Psoas muscle (tissue), 8 donors: ENCODE data around the gene GALNT14. TPM values are rescaled to one million over a fixed set of nuclear protein-coding genes. Genes with fewer than 3 reads are reported as not detected.

Source experiments
- ATAC-seq, 4 donors: fragments of 200-7000 bp; cut with Tn5 transposase; one replicate each; pipeline ENCODE4 v1.9.1; 2020; ENCODE audit warnings: moderate library complexity in 3 of 4, mild to moderate bottlenecking in 2 of 4
- DNase-seq, 2 donors: peaks; one replicate each; pipeline ENCODE4 v3.0.0-alpha.2; 2020
- H3K27ac ChIP-seq: fragments of 200-600 bp; one replicate; pipeline ENCODE4 v1.8.0; 2022
- H3K27me3 ChIP-seq, 3 donors: fragments of 200-600 bp in 1 of 3; one replicate each; pipeline versions ENCODE4 v1.6.1 to v1.8.0; 2013 to 2022; ENCODE audit warnings: low read length in 2 of 3, mild to moderate bottlenecking in 2 of 3, moderate library complexity in 1 of 3; ENCODE audit not compliant: insufficient read depth in 3 of 3
- H3K36me3 ChIP-seq, 2 donors: fragments of 200-600 bp in 1 of 2; one replicate each; pipeline versions ENCODE4 v1.6.1 to v1.8.0; 2013 to 2022; ENCODE audit warnings: low read depth in 1 of 2, mild to moderate bottlenecking in 1 of 2, moderate library complexity in 1 of 2; ENCODE audit not compliant: insufficient read depth in 1 of 2
- H3K4me1 ChIP-seq: fragments of 200-600 bp; one replicate; pipeline ENCODE4 v1.8.0; 2022
- H3K4me3 ChIP-seq: fragments of 200-600 bp; one replicate; pipeline ENCODE4 v1.8.0; 2022; ENCODE audit warnings: mild to moderate bottlenecking
- H3K9me3 ChIP-seq: fragments of 200-600 bp; one replicate; pipeline ENCODE4 v1.8.0; 2022
- CTCF ChIP-seq: fragments of 200-600 bp; IDR thresholded peaks from one replicate; pipeline ENCODE4 v1.8.0; 2022; ENCODE audit warnings: antibody characterized with exemption
- WGBS, 3 donors: extraction: QIAGEN DNeasy Blood & Tissue Kit; methylation state at CpG; one replicate each; pipeline versions ENCODE4 v1.1.6 to v1.1.7; 2013; 5-methylcytosine and 5-hydroxymethylcytosine counted together
- intact Hi-C, 2 donors: fragments of 100-400 bp; cut with DNase I; formaldehyde crosslinking; loops; one replicate each; pipeline versions ENCODE4 v1.11.0 to v1.14.2; 2022
- polyA plus RNA-seq, 3 donors: library from polyadenylated mRNA; stranded (reverse); fragments of 200-250 nt; gene quantifications; one replicate each; pipeline ENCODE4 v1.2.3, GENCODE V29; 2013
- total RNA-seq, 4 donors: library from RNA; stranded (reverse); fragmentation: NEBNext Ultra II Directional in 2 of 4; extraction: Animal tissue kit (Norgen Biotek cat#: 25700) in 2 of 4; gene quantifications; one replicate each; pipeline versions ENCODE4 v1.2.1 to v1.2.4, GENCODE V29; 2021 to 2023
- donor health status: healthy with polysubstance abuse.
- donor health status: DM: no; HTN: no; CAD: no; lungs with moderate emphysema.
- donor health status: Bipolar disorder and iron deficiency.
- donor health status: healthy.
- donor health status: DM: yes; HTN: yes; CAD: no.
- donor health status: DM: no; HTN: no; CAD: no.
- donor health status: DM: no; HTN: no; CAD: no.
- donor health status: DM: yes; HTN: yes; CAD: no.

GALNT14 gene
- total and polyA plus RNA-seq, 7 donors = 0.13 to 0.54 (median 0.24) TPM; not detected in 1

GRCh38 chr2:31020713-31021112 is 117.5 kb downstream of the GALNT14 start:
- ATAC-seq (no peak), DNase-seq (no peak)
- 54 to 73% (median 69%) methylated on average over 4 of the region's 4 CpGs for WGBS, 3 donors
- Histone ChIP-seq H3K36me3 (no peaks in the 10 kb centered on the region), H3K4me3 (no peak overlapping the region), H3K27me3 (no peaks in the 10 kb centered on the region), H3K4me1 (no peaks in the 10 kb centered on the region), H3K9me3 (no peaks in the 10 kb centered on the region), H3K27ac (no peak overlapping the region)
- intact Hi-C loops = no loop called here
- TF ChIP-seq CTCF = no peak

DNA sequence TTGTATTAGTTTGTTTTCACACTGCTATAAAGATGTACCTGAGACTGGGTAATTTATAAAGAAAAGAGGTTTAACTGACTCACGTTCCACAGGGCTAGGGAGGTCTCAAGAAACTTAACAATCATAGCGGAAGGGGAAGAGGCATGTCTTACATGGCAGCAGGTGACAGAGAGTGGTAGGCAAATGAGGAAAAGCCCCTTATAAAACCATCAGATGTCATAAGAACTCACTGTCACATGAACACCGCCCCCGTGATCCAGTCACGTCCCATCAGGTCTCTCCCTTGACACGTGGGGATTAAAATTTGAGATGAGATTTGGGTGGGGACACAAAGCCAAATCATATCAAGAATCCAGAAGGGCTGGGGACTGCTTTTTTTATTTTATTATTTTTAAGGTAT is 120.0 kb downstream of the GALNT14 start:
- no peaks in the 10 kb centered on the region for H3K4me1 ChIP-seq
- DNase-seq = no peak
- intact Hi-C loops = no loop called here
- no peaks in the 10 kb centered on the region for H3K36me3 ChIP-seq
- H3K27me3 ChIP-seq = peaks cover 0 to 2% (median 0%) of the 10 kb centered on the region in 3 donors
- no peak for TF ChIP-seq CTCF
- no peak for ATAC-seq
- H3K4me3 ChIP-seq = no peak overlapping the region
- WGBS, 3 donors = 87 to 90% (median 88%) methylated on average over 6 of the region's 6 CpGs
- H3K27ac ChIP-seq = no peak overlapping the region
- no peaks in the 10 kb centered on the region for H3K9me3 ChIP-seq

DNA sequence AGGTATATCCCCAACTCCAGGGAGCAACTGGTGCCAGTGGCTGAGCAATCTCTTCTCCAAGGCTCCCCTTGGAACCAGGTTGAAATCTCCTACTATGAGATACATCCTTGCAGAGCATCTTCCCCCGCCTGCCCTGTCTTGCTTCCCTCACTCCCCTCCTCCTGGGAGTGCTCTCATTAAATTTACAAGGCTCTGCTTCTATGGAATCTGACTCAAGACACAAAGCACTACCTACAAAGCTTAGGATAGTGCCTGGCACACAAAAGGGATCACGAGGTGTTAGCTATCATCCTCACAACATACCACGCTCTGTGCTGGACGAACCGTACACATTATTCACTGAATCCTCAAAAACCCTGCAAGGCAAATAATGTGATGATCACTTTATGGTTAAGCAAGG is 121.6 kb downstream of the GALNT14 start:
- H3K27me3 ChIP-seq = peaks cover 0 to 2% (median 0%) of the 10 kb centered on the region in 3 donors
- no peak overlapping the region for H3K4me3 ChIP-seq
- ATAC-seq (no peak), DNase-seq (no peak)
- intact Hi-C loops = no loop called here
- no peak overlapping the region for H3K27ac ChIP-seq
- no peaks in the 10 kb centered on the region for H3K4me1 ChIP-seq
- 89 to 94% (median 93%) methylated on average over 5 of the region's 5 CpGs for WGBS, 3 donors
- no peaks in the 10 kb centered on the region for H3K36me3 ChIP-seq
- no peaks in the 10 kb centered on the region for H3K9me3 ChIP-seq
- TF ChIP-seq CTCF = no peak

DNA sequence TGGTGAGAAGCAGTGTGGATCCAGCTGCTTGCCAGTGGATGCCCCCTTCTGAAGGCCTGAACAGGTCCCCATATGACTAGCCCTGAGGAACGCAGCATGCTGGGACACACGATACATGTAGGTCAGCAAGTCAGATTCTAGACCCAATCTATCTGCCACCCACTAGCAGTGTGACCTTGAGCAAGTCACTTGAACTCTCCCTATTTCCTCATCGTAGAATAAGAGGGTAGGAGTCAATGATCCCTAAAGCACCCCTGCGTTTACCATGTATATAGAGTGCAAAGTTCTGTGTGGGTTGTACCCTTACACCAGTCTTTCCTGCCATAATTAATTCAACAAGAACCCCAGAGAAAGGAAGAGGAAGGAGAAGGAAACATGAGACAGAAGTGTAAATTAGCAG is 123.7 kb downstream of the GALNT14 start:
- no peak for TF ChIP-seq CTCF
- no peak for ATAC-seq
- Histone ChIP-seq H3K27ac (no peak overlapping the region), H3K27me3 (peaks cover 0 to 3% (median 2%) of the 10 kb centered on the region in 3 donors), H3K4me1 (no peaks in the 10 kb centered on the region), H3K9me3 (no peaks in the 10 kb centered on the region), H3K36me3 (no peaks in the 10 kb centered on the region), H3K4me3 (no peak overlapping the region)
- 77 to 86% (median 84%) methylated on average over 4 of the region's 4 CpGs for WGBS, 3 donors
- intact Hi-C loops = no loop called here
- no peak for DNase-seq

- ATAC-seq = no peak
- no peaks in the 10 kb centered on the region for H3K36me3 ChIP-seq
- WGBS, 3 donors = 72 to 80% (median 74%) methylated on average over 8 of the region's 8 CpGs
- H3K4me3 ChIP-seq = no peak overlapping the region
- intact Hi-C loops = no loop called here
- no peaks in the 10 kb centered on the region for H3K9me3 ChIP-seq
- TF ChIP-seq CTCF = no peak
- no peaks in the 10 kb centered on the region for H3K4me1 ChIP-seq
- peaks cover 0 to 4% (median 2%) of the 10 kb centered on the region in 3 donors for H3K27me3 ChIP-seq
- DNase-seq = no peak
- H3K27ac ChIP-seq = no peak overlapping the region
Measured at GRCh38 chr2:31013301-31013700, 124.9 kb downstream of the GALNT14 start.
